ENCODE results near the gene LEMD2. TPM values are rescaled to one million over a fixed set of nuclear protein-coding genes. Genes with fewer than 3 reads are reported as not detected.
A peak's percentile ranks its signal among the peaks of the same experiment; 100 is the strongest.

Gene LEMD2
- total and polyA plus RNA-seq, 2 of the 4 experiments (the other 2 are of a cell fraction): 26.5 to 43.6 TPM

DNA sequence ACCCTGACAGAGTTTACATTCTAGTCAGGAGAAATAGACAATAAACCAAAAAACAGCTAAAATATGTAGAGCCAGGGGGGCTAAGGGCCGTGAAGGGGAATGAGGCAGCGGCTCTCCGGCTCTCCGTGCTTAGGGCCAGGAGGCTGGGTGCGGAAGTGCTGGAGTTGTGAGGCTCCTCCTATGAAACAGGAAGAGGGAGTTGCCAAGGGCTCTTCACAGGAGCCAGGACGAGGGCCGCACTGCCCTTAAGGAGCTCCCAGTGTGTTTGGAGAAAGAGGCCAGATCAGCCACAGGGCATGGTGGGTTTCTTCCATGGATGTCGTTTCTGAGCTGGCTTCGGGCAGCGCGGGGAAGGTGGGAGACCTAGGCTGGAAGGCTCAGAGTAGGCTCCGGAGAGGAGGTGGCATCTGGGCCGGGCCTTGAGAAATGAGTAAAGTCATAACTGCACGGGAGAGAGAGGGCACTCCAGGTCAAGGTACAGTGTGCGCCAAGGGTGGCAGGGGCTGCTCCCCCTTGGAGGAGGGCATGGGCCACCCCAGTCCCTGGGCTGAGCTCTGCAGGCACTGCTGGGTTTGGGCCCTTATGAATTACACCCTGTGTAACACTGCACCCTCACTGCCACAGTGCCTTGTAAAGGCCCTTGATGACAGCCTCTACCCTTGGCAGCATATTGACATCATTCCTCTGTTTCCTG, 35.7 kb upstream of the LEMD2 start:
- Histone ChIP-seq H2AK9ac (replicated peaks; ENCODE audit: low read depth, low read length, poor library complexity) (no peak overlapping the region), H3K9ac (ENCODE audit: low read depth, low read length) (0 out of 2 replicates have a peak overlapping the region, but pooled peaks have one; percentile 20), H4K91ac (ENCODE audit: insufficient read depth, low read depth, low read length) (peak overlapping the region; percentile 63; the same call in 1 of the 2 replicates), H2BK20ac (ENCODE audit: low read depth, low read length) (no peak overlapping the region), H3K9me1 (ENCODE audit: insufficient read depth, low read length) (peaks cover 6% of the 10 kb centered on the region; the same call in 1 of the 2 replicates), H3K4me2 (ENCODE audit: low read depth, low read length) (no peak overlapping the region), H2BK5ac (ENCODE audit: low read depth, low read length, poor library complexity, severe bottlenecking) (no peak overlapping the region), H2AFZ (replicated peaks; ENCODE audit: low read length, poor library complexity) (peak overlapping the region; percentile 72), H2BK15ac (ENCODE audit: low read depth, low read length) (no peak overlapping the region; the same call in 2 of the 3 replicates), H3K27ac (ENCODE audit: insufficient read depth, low read length) (peak overlapping the region; percentile 9), H4K5ac (ENCODE audit: low read depth, low read length) (peak overlapping the region; percentile 92), H3K4ac (ENCODE audit: low read depth, low read length) (no peak overlapping the region; the same call in 1 of the 2 replicates), H3K9me3 (ENCODE audit: control insufficient read depth, insufficient read depth, low read length) (no peaks in the 10 kb centered on the region), H3K18ac (ENCODE audit: low read depth, low read length) (0 out of 2 replicates have a peak overlapping the region, but pooled peaks have one; percentile 30), H4K20me1 (ENCODE audit: insufficient read depth, low read length) (no peaks in the 10 kb centered on the region), H2AK5ac (ENCODE audit: low read depth, low read length) (0 out of 2 replicates have a peak overlapping the region, but pooled peaks have one; percentile 57), H2BK120ac (ENCODE audit: low read depth, low read length) (peak overlapping the region; percentile 58; the same call in 1 of the 2 replicates), H3K23ac (ENCODE audit: low read depth, low read length) (no peak overlapping the region), H3K4me1 (ENCODE audit: control insufficient read depth, insufficient read depth, low read length) (peaks cover 4% of the 10 kb centered on the region; the same call in 1 of the 2 replicates), H3K27me3 (ENCODE audit: control insufficient read depth, insufficient read depth, low read length) (peaks cover 44% of the 10 kb centered on the region), H3K36me3 (ENCODE audit: control insufficient read depth, insufficient read depth, low read length) (no peaks in the 10 kb centered on the region), H3K79me1 (ENCODE audit: low read depth in 1 of 2, low read length in 2 of 2) (no peaks in the 10 kb centered on the region), H3K14ac (replicated peaks; ENCODE audit: low read depth, low read length) (0 out of 2 replicates have a peak overlapping the region, but pooled peaks have one; percentile 66), H3K56ac (ENCODE audit: extremely low read depth, insufficient read depth, low read length) (no peak overlapping the region), H3K4me3 (ENCODE audit: insufficient read depth, low read depth, low read length) (no peak overlapping the region), H4K8ac (ENCODE audit: low read depth in 2 of 2, low read length in 2 of 2) (peak overlapping the region; percentile 75 to 76; a peak in 3 of 4 replicates)
- WGBS, 2 experiments (ENCODE audit: extremely low coverage in 2 of 2, insufficient read length in 1 of 2): 53% methylated on average over 3 of the region's 15 CpGs; no CpG with 5 or more reads in 1 of the 2 experiments
- dilution Hi-C loops (cut with HindIII; ENCODE audit: low sequenced_read_pairs, unreplicated experiment): no loop called here
- BruUV-seq (replicated peaks): no TSS peak
- intact Hi-C loops (cut with micrococcal nuclease): no loop called here
- ATAC-seq (ENCODE audit: low read depth) (peak; percentile 72), DNase-seq (peak; percentile 21)
- ChIA-PET POLR2A (ENCODE audit: unreplicated experiment) (no interaction called here), CTCF (interaction anchor here (1.2 to 1.4 kb wide), 2 partner anchors 17 to 53 kb away, joined by 3 to 4 read pairs; no protein-coding TSS in a partner anchor)
- in situ Hi-C loops (cut with MboI; ENCODE audit: low sequenced_read_pairs): no loop called here
- TF ChIP-seq, protein P1, sequence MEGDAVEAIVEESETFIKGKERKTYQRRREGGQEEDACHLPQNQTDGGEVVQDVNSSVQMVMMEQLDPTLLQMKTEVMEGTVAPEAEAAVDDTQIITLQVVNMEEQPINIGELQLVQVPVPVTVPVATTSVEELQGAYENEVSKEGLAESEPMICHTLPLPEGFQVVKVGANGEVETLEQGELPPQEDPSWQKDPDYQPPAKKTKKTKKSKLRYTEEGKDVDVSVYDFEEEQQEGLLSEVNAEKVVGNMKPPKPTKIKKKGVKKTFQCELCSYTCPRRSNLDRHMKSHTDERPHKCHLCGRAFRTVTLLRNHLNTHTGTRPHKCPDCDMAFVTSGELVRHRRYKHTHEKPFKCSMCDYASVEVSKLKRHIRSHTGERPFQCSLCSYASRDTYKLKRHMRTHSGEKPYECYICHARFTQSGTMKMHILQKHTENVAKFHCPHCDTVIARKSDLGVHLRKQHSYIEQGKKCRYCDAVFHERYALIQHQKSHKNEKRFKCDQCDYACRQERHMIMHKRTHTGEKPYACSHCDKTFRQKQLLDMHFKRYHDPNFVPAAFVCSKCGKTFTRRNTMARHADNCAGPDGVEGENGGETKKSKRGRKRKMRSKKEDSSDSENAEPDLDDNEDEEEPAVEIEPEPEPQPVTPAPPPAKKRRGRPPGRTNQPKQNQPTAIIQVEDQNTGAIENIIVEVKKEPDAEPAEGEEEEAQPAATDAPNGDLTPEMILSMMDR (conservative IDR thresholded peaks at IDR 0.05; ENCODE audit: low read depth, low read length): no peak
- TF ChIP-seq BHLHE40 (IDR thresholded peaks at IDR 0.05; ENCODE audit: low read depth, low read length): no peak
- no peak for TF ChIP-seq POLR2A (IDR thresholded peaks at IDR 0.05; ENCODE audit: low read depth, low read length)
- TF ChIP-seq CEBPB (IDR thresholded peaks at IDR 0.05; ENCODE audit: low read depth, low read length): no peak
- no peak for TF ChIP-seq SMC3 (IDR thresholded peaks at IDR 0.05; ENCODE audit: low read depth, low read length)
- TF ChIP-seq RCOR1 (IDR thresholded peaks at IDR 0.05; ENCODE audit: insufficient replicate concordance, low read length): no peak
- TF ChIP-seq NFE2L2 (IDR thresholded peaks at IDR 0.05; ENCODE audit: low read depth, low read length): no peak
- no peak for TF ChIP-seq FOS (IDR thresholded peaks at IDR 0.05; ENCODE audit: low read depth, low read length)
- no peak for TF ChIP-seq MAZ (IDR thresholded peaks at IDR 0.05; ENCODE audit: borderline replicate concordance, low read depth, low read length)
- TF ChIP-seq, protein P2, sequence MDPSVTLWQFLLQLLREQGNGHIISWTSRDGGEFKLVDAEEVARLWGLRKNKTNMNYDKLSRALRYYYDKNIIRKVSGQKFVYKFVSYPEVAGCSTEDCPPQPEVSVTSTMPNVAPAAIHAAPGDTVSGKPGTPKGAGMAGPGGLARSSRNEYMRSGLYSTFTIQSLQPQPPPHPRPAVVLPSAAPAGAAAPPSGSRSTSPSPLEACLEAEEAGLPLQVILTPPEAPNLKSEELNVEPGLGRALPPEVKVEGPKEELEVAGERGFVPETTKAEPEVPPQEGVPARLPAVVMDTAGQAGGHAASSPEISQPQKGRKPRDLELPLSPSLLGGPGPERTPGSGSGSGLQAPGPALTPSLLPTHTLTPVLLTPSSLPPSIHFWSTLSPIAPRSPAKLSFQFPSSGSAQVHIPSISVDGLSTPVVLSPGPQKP (IDR thresholded peaks at IDR 0.05; ENCODE audit: borderline replicate concordance, low read depth, low read length): no peak
- TF ChIP-seq CHD1 (IDR thresholded peaks at IDR 0.05; ENCODE audit: low read depth, low read length): no peak
- no peak for TF ChIP-seq RFX5 (IDR thresholded peaks at IDR 0.05; ENCODE audit: low read depth, low read length)
- no peak for TF ChIP-seq RAD21 (IDR thresholded peaks at IDR 0.05; ENCODE audit: low read length)
- TF ChIP-seq MXI1 (IDR thresholded peaks at IDR 0.05; ENCODE audit: borderline replicate concordance, low read depth, low read length): no peak
